Measurements from ENCODE around the gene MYG1. TPM values are rescaled to one million over a fixed set of nuclear protein-coding genes. Genes with fewer than 3 reads are reported as not detected.

Gene MYG1
- total and polyA plus RNA-seq, 2 of the 13 experiments (the other 11 are each of a cell fraction or from before 2014, with no cell fraction given), result 38.6 to 58.0 TPM

GRCh38 chr12:53279283-53279869 lies 20.1 kb upstream of the MYG1 start (continued):
- no peak for TF ChIP-seq RFX5 (IDR thresholded peaks at IDR 0.05; ENCODE audit: low read depth, low read length)
- TF ChIP-seq ZNF460 (CRISPR knock-in tag; IDR thresholded peaks at IDR 0.05; ENCODE audit: borderline replicate concordance), result no peak
- no peak for TF ChIP-seq NFYC (CRISPR knock-in tag; IDR thresholded peaks at IDR 0.05)
- TF ChIP-seq, protein P1, sequence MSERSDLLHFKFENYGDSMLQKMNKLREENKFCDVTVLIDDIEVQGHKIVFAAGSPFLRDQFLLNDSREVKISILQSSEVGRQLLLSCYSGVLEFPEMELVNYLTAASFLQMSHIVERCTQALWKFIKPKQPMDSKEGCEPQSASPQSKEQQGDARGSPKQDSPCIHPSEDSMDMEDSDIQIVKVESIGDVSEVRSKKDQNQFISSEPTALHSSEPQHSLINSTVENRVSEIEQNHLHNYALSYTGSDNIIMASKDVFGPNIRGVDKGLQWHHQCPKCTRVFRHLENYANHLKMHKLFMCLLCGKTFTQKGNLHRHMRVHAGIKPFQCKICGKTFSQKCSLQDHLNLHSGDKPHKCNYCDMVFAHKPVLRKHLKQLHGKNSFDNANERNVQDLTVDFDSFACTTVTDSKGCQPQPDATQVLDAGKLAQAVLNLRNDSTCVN (CRISPR knock-in tag; IDR thresholded peaks at IDR 0.05; ENCODE audit: borderline replicate concordance), result no peak
- no peak for TF ChIP-seq ETV6 (CRISPR knock-in tag; conservative IDR thresholded peaks at IDR 0.05)
- peak; percentile 78 for TF ChIP-seq HNF4G (IDR thresholded peaks at IDR 0.05; ENCODE audit: borderline replicate concordance, low read depth, low read length)
- TF ChIP-seq HNF4G (CRISPR knock-in tag; IDR thresholded peaks at IDR 0.05; ENCODE audit: borderline replicate concordance, low read depth), result no peak
- TF ChIP-seq NCOR1 (IDR thresholded peaks at IDR 0.05; ENCODE audit: borderline replicate concordance, low read length), result peak; percentile 35; the same call in 1 of the 2 replicates
- TF ChIP-seq EP300 (IDR thresholded peaks at IDR 0.05; ENCODE audit: low read depth in 2 of 2, low read length in 2 of 2), result no peak; a peak in 1 of 4 replicates
- TF ChIP-seq EP300 (CRISPR knock-in tag; IDR thresholded peaks at IDR 0.05; ENCODE audit: borderline replicate concordance), result no peak
- no peak for TF ChIP-seq ZNF407 (CRISPR knock-in tag; IDR thresholded peaks at IDR 0.05; ENCODE audit: not compliant biosample characterization)
- TF ChIP-seq ZNF225 (CRISPR knock-in tag; IDR thresholded peaks at IDR 0.05), result no peak
- 0 out of 4 replicates have a peak, but pooled peaks of 1 of the 2 experiments have one; percentile 21 for TF ChIP-seq POLR2A (IDR thresholded peaks at IDR 0.05; ENCODE audit: insufficient read depth in 1 of 2, low read depth in 2 of 2, low read length in 2 of 2)
- no peak for TF ChIP-seq ZSCAN20 (CRISPR knock-in tag; IDR thresholded peaks at IDR 0.05; ENCODE audit: borderline replicate concordance)
- TF ChIP-seq HNF4A (CRISPR knock-in tag; IDR thresholded peaks at IDR 0.05), result peak; percentile 76
- no peak for TF ChIP-seq MZF1 (CRISPR knock-in tag; IDR thresholded peaks at IDR 0.05; ENCODE audit: borderline replicate concordance)
- TF ChIP-seq ZNF335 (CRISPR knock-in tag; IDR thresholded peaks at IDR 0.05), result no peak
- TF ChIP-seq NR3C1 (CRISPR knock-in tag; IDR thresholded peaks at IDR 0.05), result no peak
- peak; percentile 71 for TF ChIP-seq TEAD3 (CRISPR knock-in tag; optimal IDR thresholded peaks at IDR 0.05; ENCODE audit: borderline replicate concordance)
- TF ChIP-seq ZNF562 (CRISPR knock-in tag; IDR thresholded peaks at IDR 0.05; ENCODE audit: borderline replicate concordance), result no peak
- TF ChIP-seq, protein P2, sequence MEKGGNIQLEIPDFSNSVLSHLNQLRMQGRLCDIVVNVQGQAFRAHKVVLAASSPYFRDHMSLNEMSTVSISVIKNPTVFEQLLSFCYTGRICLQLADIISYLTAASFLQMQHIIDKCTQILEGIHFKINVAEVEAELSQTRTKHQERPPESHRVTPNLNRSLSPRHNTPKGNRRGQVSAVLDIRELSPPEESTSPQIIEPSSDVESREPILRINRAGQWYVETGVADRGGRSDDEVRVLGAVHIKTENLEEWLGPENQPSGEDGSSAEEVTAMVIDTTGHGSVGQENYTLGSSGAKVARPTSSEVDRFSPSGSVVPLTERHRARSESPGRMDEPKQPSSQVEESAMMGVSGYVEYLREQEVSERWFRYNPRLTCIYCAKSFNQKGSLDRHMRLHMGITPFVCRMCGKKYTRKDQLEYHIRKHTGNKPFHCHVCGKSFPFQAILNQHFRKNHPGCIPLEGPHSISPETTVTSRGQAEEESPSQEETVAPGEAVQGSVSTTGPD (CRISPR knock-in tag; IDR thresholded peaks at IDR 0.05), result no peak

Data from HepG2 (cell line).